Transverse colon (tissue), 3 donors: ENCODE measurements around the gene HS3ST4.

ENCODE experiments used
- CTCF ChIP-seq, 5 experiments: fragments of 200-600 bp in 3 of 5; fragments of 450-650 bp in 2 of 5; sonication (generic) in 3 of 5; IDR thresholded peaks; 1 replicate in 2 of 5; 2 replicates in 3 of 5; pipeline ENCODE4 v1.5.1; 2016 to 2017; ENCODE audit warnings: antibody characterized with exemption in 5 of 5, inconsistent platforms in 3 of 5, mild to moderate bottlenecking in 2 of 5, moderate library complexity in 1 of 5
- POLR2A ChIP-seq: fragments of 450-650 bp; IDR thresholded peaks from one replicate; pipeline ENCODE4 v1.6.1; 2016; ENCODE audit warnings: antibody characterized with exemption, mild to moderate bottlenecking, moderate library complexity

GRCh38 chr16:25713785-25714570, 22.2 kb downstream of the HS3ST4 start:
- no peak for TF ChIP-seq CTCF (IDR thresholded peaks at IDR 0.05)
- TF ChIP-seq POLR2A, result no peak
